IMR-90 (cell line): Measurements from ENCODE around the gene C17orf107. TPM values are rescaled to one million over a fixed set of nuclear protein-coding genes. Genes with fewer than 3 reads are reported as not detected.

Experiments used
- ATAC-seq: fragments of 200-7000 bp; cut with Tn5 transposase; 2 replicates; pipeline ENCODE4 v1.9.1; 2020; ENCODE audit warnings: low read depth, mild to moderate bottlenecking, moderate library complexity
- BruUV-seq: library from RNA; stranded (reverse); fragments of 400-500 nt; replicated peaks from 2 replicates; lab custom pipeline; 2021; lab: Mats Ljungman, UMichigan
- CTCF ChIA-PET: fragments of 300-600 bp; formaldehyde crosslinking; extraction: SDS; loops from one replicate; lab custom pipeline; 2021; ENCODE audit warnings: antibody characterized with exemption; lab: Yijun Ruan, JAX
- POLR2A ChIA-PET: fragments of 300-600 bp; sonication (Branson Sonifier 250); formaldehyde crosslinking; loops from one replicate; lab custom pipeline; 2022; ENCODE audit warnings: antibody characterized with exemption; ENCODE audit not compliant: unreplicated experiment; lab: Charles Lee
- DNase-seq: peaks from one replicate; pipeline ENCODE4 v3.0.0; 2013
- H2AFZ ChIP-seq: replicated peaks from 2 replicates; pipeline ENCODE3; 2013; ENCODE audit warnings: low read length, mild to moderate bottlenecking; ENCODE audit not compliant: poor library complexity
- H2AK5ac ChIP-seq: 2 replicates; pipeline ENCODE4 v1.6.1; 2013; ENCODE audit warnings: low read depth, low read length, inconsistent platforms
- H2AK9ac ChIP-seq: replicated peaks from 2 replicates; pipeline ENCODE3; 2013; ENCODE audit warnings: mild to moderate bottlenecking, low read depth, low read length, moderate library complexity; ENCODE audit not compliant: poor library complexity
- H2BK120ac ChIP-seq: 2 replicates; pipeline ENCODE4 v1.6.1; 2013; ENCODE audit warnings: low read depth, low read length, inconsistent platforms
- H2BK15ac ChIP-seq: 3 replicates; pipeline ENCODE4 v1.6.1; 2013; ENCODE audit warnings: low read depth, low read length, inconsistent platforms
- H2BK20ac ChIP-seq: 2 replicates; pipeline ENCODE4 v1.6.1; 2013; ENCODE audit warnings: low read depth, mild to moderate bottlenecking, inconsistent platforms, low read length, moderate library complexity
- H2BK5ac ChIP-seq: 2 replicates; pipeline ENCODE4 v1.6.1; 2013; ENCODE audit warnings: mild to moderate bottlenecking, low read depth, low read length, inconsistent platforms; ENCODE audit not compliant: poor library complexity, severe bottlenecking
- H3K14ac ChIP-seq: replicated peaks from 2 replicates; pipeline ENCODE4 v1.6.1; 2013; ENCODE audit warnings: low read depth, low read length, inconsistent platforms
- H3K18ac ChIP-seq: 2 replicates; pipeline ENCODE4 v1.6.1; 2013; ENCODE audit warnings: low read depth, low read length, control low read depth
- H3K23ac ChIP-seq: 2 replicates; pipeline ENCODE4 v1.6.1; 2013; ENCODE audit warnings: low read depth, low read length, inconsistent platforms
- H3K27ac ChIP-seq: 2 replicates; pipeline ENCODE4 v1.5.1; 2013; ENCODE audit warnings: mild to moderate bottlenecking, control low read depth, low read length; ENCODE audit not compliant: insufficient read depth
- H3K27me3 ChIP-seq: 2 replicates; pipeline ENCODE4 v1.6.1; 2013; ENCODE audit warnings: low read length; ENCODE audit not compliant: control insufficient read depth, insufficient read depth
- H3K36me3 ChIP-seq: 2 replicates; pipeline ENCODE4 v1.6.1; 2013; ENCODE audit warnings: low read length, mixed read lengths; ENCODE audit not compliant: control insufficient read depth, insufficient read depth
- H3K4ac ChIP-seq: 2 replicates; pipeline ENCODE4 v1.6.1; 2013; ENCODE audit warnings: low read depth, low read length, inconsistent platforms
- H3K4me1 ChIP-seq: 2 replicates; pipeline ENCODE4 v1.6.1; 2013; ENCODE audit warnings: low read length, mixed read lengths; ENCODE audit not compliant: control insufficient read depth, insufficient read depth
- H3K4me2 ChIP-seq: 2 replicates; pipeline ENCODE4 v1.6.1; 2013; ENCODE audit warnings: low read depth, mild to moderate bottlenecking, control low read depth, low read length, moderate library complexity
- H3K4me3 ChIP-seq: 2 replicates; pipeline ENCODE4 v1.5.1; 2013; ENCODE audit warnings: low read depth, mild to moderate bottlenecking, control low read depth, low read length, moderate library complexity; ENCODE audit not compliant: insufficient read depth
- H3K56ac ChIP-seq: 2 replicates; pipeline ENCODE4 v1.6.1; 2013; ENCODE audit warnings: low read length, inconsistent platforms; ENCODE audit not compliant: insufficient read depth; ENCODE audit errors: extremely low read depth
- H3K79me1 ChIP-seq, 2 experiments: 2 replicates each; pipeline ENCODE4 v1.6.1; 2013; ENCODE audit warnings: low read length in 2 of 2, inconsistent platforms in 1 of 2, low read depth in 1 of 2
- H3K9ac ChIP-seq: 2 replicates; pipeline ENCODE4 v1.6.1; 2013; ENCODE audit warnings: low read depth, low read length, control low read depth
- H3K9me1 ChIP-seq: 2 replicates; pipeline ENCODE4 v1.6.1; 2013; ENCODE audit warnings: low read length, inconsistent platforms; ENCODE audit not compliant: insufficient read depth
- H3K9me3 ChIP-seq: 2 replicates; pipeline ENCODE4 v1.6.1; 2013; ENCODE audit warnings: low read length; ENCODE audit not compliant: control insufficient read depth, insufficient read depth
- H4K20me1 ChIP-seq: 2 replicates; pipeline ENCODE4 v1.6.1; 2013; ENCODE audit warnings: low read length, inconsistent platforms; ENCODE audit not compliant: insufficient read depth
- H4K5ac ChIP-seq: 2 replicates; pipeline ENCODE4 v1.6.1; 2013; ENCODE audit warnings: mild to moderate bottlenecking, low read depth, low read length, control low read depth
- H4K8ac ChIP-seq, 2 experiments: 2 replicates each; pipeline ENCODE4 v1.6.1; 2013; ENCODE audit warnings: low read depth in 2 of 2, low read length in 2 of 2, control low read depth in 1 of 2, inconsistent platforms in 1 of 2
- H4K91ac ChIP-seq: 2 replicates; pipeline ENCODE4 v1.6.1; 2013; ENCODE audit warnings: low read depth, low read length, inconsistent platforms; ENCODE audit not compliant: insufficient read depth
- BHLHE40 ChIP-seq: fragments of 150-350 bp; IDR thresholded peaks from 2 replicates; pipeline ENCODE4 v1.6.1; 2016; ENCODE audit warnings: mild to moderate bottlenecking, low read depth, low read length
- CEBPB ChIP-seq: IDR thresholded peaks from 2 replicates; pipeline ENCODE4 v1.6.1; 2012; ENCODE audit warnings: low read depth, low read length, improper control_type of control experiment
- CHD1 ChIP-seq: IDR thresholded peaks from 2 replicates; pipeline ENCODE4 v1.6.1; 2012; ENCODE audit warnings: low read depth, low read length, improper control_type of control experiment
- ELK1 ChIP-seq: fragments of 150-350 bp; IDR thresholded peaks from 2 replicates; pipeline ENCODE4 v1.6.1; 2016; ENCODE audit warnings: low read depth, mild to moderate bottlenecking, low read length, moderate library complexity, borderline replicate concordance
- FOS ChIP-seq: fragments of 150-350 bp; IDR thresholded peaks from 2 replicates; pipeline ENCODE4 v1.6.1; 2016; ENCODE audit warnings: low read depth, low read length
- MAZ ChIP-seq: IDR thresholded peaks from 2 replicates; pipeline ENCODE4 v1.6.1; 2012; ENCODE audit warnings: low read depth, mild to moderate bottlenecking, low read length, improper control_type of control experiment, moderate library complexity, borderline replicate concordance
- NFE2L2 ChIP-seq: fragments of 150-350 bp; IDR thresholded peaks from 2 replicates; pipeline ENCODE4 v1.6.1; 2016; ENCODE audit warnings: low read depth, mild to moderate bottlenecking, low read length
- POLR2A ChIP-seq: IDR thresholded peaks from 2 replicates; pipeline ENCODE4 v1.6.1; 2012; ENCODE audit warnings: mild to moderate bottlenecking, low read depth, low read length
- RAD21 ChIP-seq: IDR thresholded peaks from 2 replicates; pipeline ENCODE4 v1.6.1; 2012; ENCODE audit warnings: low read length, improper control_type of control experiment
- RCOR1 ChIP-seq: IDR thresholded peaks from 2 replicates; pipeline ENCODE4 v1.6.1; 2012; ENCODE audit warnings: mild to moderate bottlenecking, low read length, improper control_type of control experiment; ENCODE audit not compliant: insufficient replicate concordance
- RFX5 ChIP-seq: IDR thresholded peaks from 2 replicates; pipeline ENCODE4 v1.8.0; 2012; ENCODE audit warnings: low read depth, mild to moderate bottlenecking, low read length, moderate library complexity
- SMC3 ChIP-seq: fragments of 150-350 bp; IDR thresholded peaks from 2 replicates; pipeline ENCODE4 v1.6.1; 2016; ENCODE audit warnings: low read depth, mild to moderate bottlenecking, antibody characterized with exemption, low read length, moderate library complexity
- USF2 ChIP-seq: fragments of 150-350 bp; IDR thresholded peaks from 2 replicates; pipeline ENCODE4 v1.6.1; 2017; ENCODE audit warnings: mild to moderate bottlenecking, antibody characterized with exemption, low read length, low read depth
- WGBS, 2 experiments: methylation state at CpG; one replicate each; pipeline versions ENCODE4 v1.1.5 to v1.1.7; 2013; ENCODE audit warnings: missing lambda C conversion rate in 2 of 2; ENCODE audit not compliant: insufficient read length in 1 of 2; ENCODE audit errors: extremely low coverage in 2 of 2; 5-methylcytosine and 5-hydroxymethylcytosine counted together
- dilution Hi-C: fragments of 300-500 bp; cut with HindIII; formaldehyde crosslinking; loops from one replicate; pipeline ENCODE4 v1.14.3; 2018; ENCODE audit warnings: low sequenced_read_pairs; ENCODE audit not compliant: unreplicated experiment
- in situ Hi-C: fragments of 300-500 bp; cut with MboI; formaldehyde crosslinking; loops from 3 replicates; pipeline ENCODE4 v1.14.3; 2019; ENCODE audit warnings: low sequenced_read_pairs, inconsistent platforms, mixed read lengths
- intact Hi-C: fragments of 100-400 bp; cut with micrococcal nuclease; formaldehyde crosslinking; loops from 2 replicates; pipeline ENCODE4 v1.10.0; 2022
- polyA plus RNA-seq, 3 experiments: library from polyadenylated mRNA; depleted of rRNA; stranded (reverse); fragments of >200 nt; gene quantifications; 2 replicates each; pipeline ENCODE4 v1.2.3, GENCODE V29; 2012; ENCODE audit warnings: low replicate concordance in 1 of 3
- total RNA-seq: library from RNA; depleted of rRNA; stranded (reverse); fragments of >200 nt; gene quantifications from 2 replicates; pipeline ENCODE4 v1.2.3, GENCODE V29; 2012
- TF ChIP-seq, protein P1 (sequence below): conservative IDR thresholded peaks from 2 replicates; pipeline ENCODE4 v1.5.1; 2012; ENCODE audit warnings: mild to moderate bottlenecking, low read depth, low read length, improper control_type of control experiment

C17orf107 gene
- total and polyA plus RNA-seq, 2 of the 4 experiments (the other 2 are of a cell fraction): 0.54 to 0.82 TPM

- peaks cover 41% of the 10 kb centered on the region for H3K36me3 ChIP-seq
- POLR2A ChIA-PET: interaction anchor here (0.7 to 2.2 kb wide), 3 partner anchors 22 to 52 kb away, joined by 3 to 6 read pairs (median 4); partner anchors contain the start of genes CAMTA2, INCA1 and SPAG7
- peak; percentile 10 for ATAC-seq
- dilution Hi-C loops (no loop called here), intact Hi-C loops (no loop called here), in situ Hi-C loops (no loop called here)
- H3K27ac ChIP-seq: peak overlapping the region; percentile 96
- H3K9me1 ChIP-seq: peaks cover 9% of the 10 kb centered on the region; the same call in 1 of the 2 replicates
- no peak overlapping the region for H4K91ac ChIP-seq
- H2BK20ac ChIP-seq: no peak overlapping the region
- H3K9ac ChIP-seq: peak overlapping the region; percentile 97
- peak overlapping the region; percentile 94 for H2AK5ac ChIP-seq
- no peak overlapping the region for H3K4me3 ChIP-seq
- WGBS, 2 experiments: 0 to 100% methylated on average over 1 of the region's 7 CpGs
- peak overlapping the region; percentile 46 for H2AK9ac ChIP-seq
- H3K18ac ChIP-seq: no peak overlapping the region
- H3K4ac ChIP-seq: peak overlapping the region; percentile 74
- no peaks in the 10 kb centered on the region for H3K27me3 ChIP-seq
- H2BK5ac ChIP-seq: peak overlapping the region; percentile 98
- CTCF ChIA-PET: no interaction called here
- peak; percentile 93 for DNase-seq
- peak overlapping the region; percentile 26; the same call in 1 of the 2 replicates for H3K56ac ChIP-seq
- H2AFZ ChIP-seq: no peak overlapping the region
- no peak overlapping the region for H2BK15ac ChIP-seq
- H4K8ac ChIP-seq: no peak overlapping the region; a peak in 1 of 4 replicates
- H3K79me1 ChIP-seq: peaks cover 12 to 47% of the 10 kb centered on the region in 2 experiments; a peak in 3 of 4 replicates
- no peak overlapping the region for H2BK120ac ChIP-seq
- no TSS peak for BruUV-seq
- H3K14ac ChIP-seq: peak overlapping the region; percentile 95; the same call in 1 of the 2 replicates
- peaks cover 66% of the 10 kb centered on the region for H4K20me1 ChIP-seq
- no peak overlapping the region for H4K5ac ChIP-seq
- peaks cover 16% of the 10 kb centered on the region for H3K4me1 ChIP-seq
- H3K9me3 ChIP-seq: no peaks in the 10 kb centered on the region
- peak overlapping the region; percentile 78 for H3K4me2 ChIP-seq
- peak overlapping the region; percentile 65 for H3K23ac ChIP-seq
- TF ChIP-seq SMC3 (no peak), CEBPB (peak; percentile 36; the same call in 1 of the 2 replicates), FOS (peak; percentile 98), RAD21 (0 out of 2 replicates have a peak, but pooled peaks have one; percentile 8), BHLHE40 (peak; percentile 57; the same call in 1 of the 2 replicates), RCOR1 (no peak), ELK1 (no peak), POLR2A (peak; percentile 34), MAZ (peak; percentile 32; the same call in 1 of the 2 replicates), RFX5 (no peak), USF2 (no peak), NFE2L2 (0 out of 2 replicates have a peak, but pooled peaks have one; percentile 19), CHD1 (no peak)
- TF ChIP-seq, protein P1, sequence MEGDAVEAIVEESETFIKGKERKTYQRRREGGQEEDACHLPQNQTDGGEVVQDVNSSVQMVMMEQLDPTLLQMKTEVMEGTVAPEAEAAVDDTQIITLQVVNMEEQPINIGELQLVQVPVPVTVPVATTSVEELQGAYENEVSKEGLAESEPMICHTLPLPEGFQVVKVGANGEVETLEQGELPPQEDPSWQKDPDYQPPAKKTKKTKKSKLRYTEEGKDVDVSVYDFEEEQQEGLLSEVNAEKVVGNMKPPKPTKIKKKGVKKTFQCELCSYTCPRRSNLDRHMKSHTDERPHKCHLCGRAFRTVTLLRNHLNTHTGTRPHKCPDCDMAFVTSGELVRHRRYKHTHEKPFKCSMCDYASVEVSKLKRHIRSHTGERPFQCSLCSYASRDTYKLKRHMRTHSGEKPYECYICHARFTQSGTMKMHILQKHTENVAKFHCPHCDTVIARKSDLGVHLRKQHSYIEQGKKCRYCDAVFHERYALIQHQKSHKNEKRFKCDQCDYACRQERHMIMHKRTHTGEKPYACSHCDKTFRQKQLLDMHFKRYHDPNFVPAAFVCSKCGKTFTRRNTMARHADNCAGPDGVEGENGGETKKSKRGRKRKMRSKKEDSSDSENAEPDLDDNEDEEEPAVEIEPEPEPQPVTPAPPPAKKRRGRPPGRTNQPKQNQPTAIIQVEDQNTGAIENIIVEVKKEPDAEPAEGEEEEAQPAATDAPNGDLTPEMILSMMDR: no peak
Observed at GRCh38 chr17:4945176-4945943, 46.0 kb downstream of the C17orf107 start.
